ENCODE data around the gene PFKL.
A peak's percentile ranks its signal among the peaks of the same experiment; 100 is the strongest.
"Not testable (repeated sequence)": the region's sequence is repeated elsewhere in the genome, so short reads cannot be mapped to it uniquely, and the experiment has no call there.

Gene PFKL

DNA sequence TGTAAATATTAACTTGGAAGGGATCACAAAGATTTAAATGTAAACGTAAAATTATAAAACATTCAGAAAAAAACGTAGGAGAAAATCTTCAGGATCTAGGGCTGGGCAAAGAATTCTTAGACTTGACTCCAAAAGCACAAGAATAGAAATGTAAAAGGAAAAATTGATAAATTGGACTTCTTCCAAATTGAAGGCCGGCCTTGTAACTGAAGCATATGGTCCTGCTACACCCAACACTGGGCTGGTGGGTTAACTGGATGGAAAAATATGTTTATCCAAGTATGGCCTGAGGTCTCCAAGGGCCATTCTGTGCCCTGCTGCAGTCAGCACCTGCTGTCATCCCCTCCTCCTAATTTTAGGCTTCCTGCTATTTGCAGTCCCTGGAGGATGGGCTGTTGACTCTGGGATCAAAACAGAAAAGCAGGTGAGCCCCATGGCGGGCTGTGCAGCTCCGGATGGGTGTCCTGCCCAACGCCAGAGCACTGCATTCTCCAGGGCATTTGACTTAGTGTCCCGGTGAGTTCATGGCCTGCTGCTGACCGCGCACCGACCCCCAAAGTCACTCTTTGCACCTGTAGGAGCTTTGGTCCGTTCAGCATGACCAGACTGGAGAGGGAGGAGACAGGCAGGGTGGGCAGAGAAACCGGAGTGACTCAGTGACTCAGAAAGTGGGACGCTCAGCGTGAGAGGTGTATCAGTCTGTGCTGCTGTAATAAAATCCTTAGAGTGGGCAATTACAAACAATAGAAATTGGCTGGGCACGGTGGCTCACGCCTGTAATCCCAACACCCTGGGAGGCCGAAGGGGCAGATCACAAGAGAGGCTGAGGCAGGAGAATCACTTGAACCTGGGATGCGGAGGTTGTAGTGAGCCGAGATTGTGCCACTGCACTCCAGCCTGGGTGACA lies 20.2 kb upstream of the PFKL start:
- DNase-seq: no peak

DNA sequence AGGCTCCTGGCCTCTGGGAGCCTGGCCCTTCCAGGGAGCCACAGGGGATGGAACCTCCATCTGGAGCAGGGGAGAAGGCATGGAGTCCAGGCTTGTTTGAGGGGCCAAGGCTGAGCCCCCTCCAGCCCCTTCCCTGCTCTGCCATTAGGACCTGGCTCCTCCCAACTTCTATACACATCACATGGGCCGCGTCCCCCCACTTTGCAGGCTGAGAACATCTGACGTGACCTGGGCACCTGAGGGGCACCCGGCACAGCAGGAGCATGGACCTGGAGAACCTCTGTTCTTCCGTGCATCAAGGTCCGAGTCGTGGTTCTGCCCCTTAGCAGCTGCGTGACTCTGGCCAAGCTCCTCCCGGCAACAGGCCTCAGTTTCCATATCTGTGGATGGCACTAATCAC lies 18.1 kb upstream of the PFKL start:
- no peak for DNase-seq

GRCh38 chr21:44282370-44282769 lies 17.5 kb upstream of the PFKL start:
- no peak for DNase-seq

- DNase-seq: not testable (repeated sequence)
Measured at GRCh38 chr21:44283211-44283785, 16.6 kb upstream of the PFKL start.

- DNase-seq: no peak
Measured at GRCh38 chr21:44283948-44284347, 15.9 kb upstream of the PFKL start.

GRCh38 chr21:44285138-44285992 lies 14.5 kb upstream of the PFKL start, which contains the start of gene AIRE:
Gene AIRE, plus strand, starts transcription at chr21:44285876. Its CDS starts 131 bp downstream, at chr21:44286007.
- DNase-seq: no peak

GRCh38 chr21:44286086-44286715 lies 13.7 kb upstream of the PFKL start:
- no peak for DNase-seq

- no peak for DNase-seq
Measured at GRCh38 chr21:44286716-44287632, 12.9 kb upstream of the PFKL start.

DNA sequence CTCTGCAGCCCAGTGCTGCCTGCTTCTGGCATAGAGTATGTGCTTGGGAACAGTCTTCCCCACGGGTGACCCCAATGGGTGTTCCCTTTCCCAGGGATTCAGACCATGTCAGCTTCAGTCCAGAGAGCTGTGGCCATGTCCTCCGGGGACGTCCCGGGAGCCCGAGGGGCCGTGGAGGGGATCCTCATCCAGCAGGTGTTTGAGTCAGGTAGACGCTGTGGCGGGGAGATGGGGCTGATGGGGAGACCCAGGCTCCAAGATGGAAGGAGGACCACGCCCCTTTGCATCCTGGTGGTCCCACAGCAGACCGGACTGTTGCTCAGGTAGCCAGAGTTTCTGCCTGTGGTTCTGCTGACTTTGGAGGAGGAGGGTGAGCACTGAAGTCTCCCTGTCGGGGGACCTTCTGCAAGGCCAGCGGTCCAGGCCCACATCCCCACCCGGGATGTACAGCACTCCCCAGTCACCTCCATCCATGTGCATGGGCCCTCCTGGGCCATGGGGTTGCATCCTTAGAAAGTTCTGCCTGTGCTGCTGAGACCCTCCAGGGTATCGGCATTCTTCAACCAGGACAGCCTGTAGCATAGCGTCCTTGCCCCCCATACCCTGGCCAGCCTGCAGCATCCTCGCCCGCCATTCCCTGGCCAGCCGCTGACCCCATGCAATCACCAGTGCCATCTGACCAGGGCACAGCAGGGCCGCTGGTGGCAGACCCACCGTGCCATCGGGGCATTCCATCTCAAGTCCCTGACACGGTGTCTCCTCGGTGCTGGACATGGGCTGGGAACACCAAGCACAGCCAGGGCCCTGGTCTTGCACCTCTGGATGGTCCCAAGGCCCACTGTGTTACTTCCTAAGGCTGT lies 11.4 kb upstream of the PFKL start:
- no peak for DNase-seq

- no peak for DNase-seq
Measured at GRCh38 chr21:44289381-44290010, 10.4 kb upstream of the PFKL start.

DNA sequence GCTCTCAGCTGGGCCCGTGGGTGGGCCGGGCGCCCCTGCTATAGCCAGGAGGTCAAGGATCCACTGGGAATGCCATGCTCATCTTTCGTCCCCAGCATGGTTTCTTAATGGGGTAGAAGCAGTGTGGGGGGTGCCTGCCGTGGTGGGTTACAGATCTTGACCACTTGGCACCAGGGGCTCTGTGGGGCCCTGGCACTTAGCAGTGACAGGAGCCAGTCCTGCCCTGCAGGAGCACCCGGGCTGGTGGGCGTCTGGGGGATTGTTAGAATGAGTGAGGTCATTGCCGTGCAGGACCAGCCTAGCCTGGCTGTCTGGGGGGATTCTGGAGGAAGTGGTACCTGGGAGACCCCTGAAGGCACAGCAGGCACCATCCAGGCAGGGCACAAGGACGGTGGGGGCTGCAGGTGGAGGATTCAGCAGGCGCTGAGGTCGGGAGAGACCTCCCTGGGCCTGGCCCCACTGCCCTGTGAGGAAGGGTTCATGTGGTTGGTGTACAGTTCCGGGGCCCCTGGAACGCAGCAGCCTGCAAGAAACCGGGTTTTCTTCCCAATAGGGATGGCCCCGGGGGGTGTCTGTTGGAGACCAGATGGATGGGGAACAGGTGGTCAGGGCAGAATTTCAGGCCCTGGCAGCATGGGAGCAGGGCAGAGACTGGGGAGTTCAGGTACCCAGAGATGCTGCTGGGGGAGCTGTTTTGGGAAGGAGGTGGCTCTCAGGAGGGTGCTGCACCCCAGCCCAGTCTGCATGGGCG lies 9.4 kb upstream of the PFKL start:
- DNase-seq: no peak

DNA sequence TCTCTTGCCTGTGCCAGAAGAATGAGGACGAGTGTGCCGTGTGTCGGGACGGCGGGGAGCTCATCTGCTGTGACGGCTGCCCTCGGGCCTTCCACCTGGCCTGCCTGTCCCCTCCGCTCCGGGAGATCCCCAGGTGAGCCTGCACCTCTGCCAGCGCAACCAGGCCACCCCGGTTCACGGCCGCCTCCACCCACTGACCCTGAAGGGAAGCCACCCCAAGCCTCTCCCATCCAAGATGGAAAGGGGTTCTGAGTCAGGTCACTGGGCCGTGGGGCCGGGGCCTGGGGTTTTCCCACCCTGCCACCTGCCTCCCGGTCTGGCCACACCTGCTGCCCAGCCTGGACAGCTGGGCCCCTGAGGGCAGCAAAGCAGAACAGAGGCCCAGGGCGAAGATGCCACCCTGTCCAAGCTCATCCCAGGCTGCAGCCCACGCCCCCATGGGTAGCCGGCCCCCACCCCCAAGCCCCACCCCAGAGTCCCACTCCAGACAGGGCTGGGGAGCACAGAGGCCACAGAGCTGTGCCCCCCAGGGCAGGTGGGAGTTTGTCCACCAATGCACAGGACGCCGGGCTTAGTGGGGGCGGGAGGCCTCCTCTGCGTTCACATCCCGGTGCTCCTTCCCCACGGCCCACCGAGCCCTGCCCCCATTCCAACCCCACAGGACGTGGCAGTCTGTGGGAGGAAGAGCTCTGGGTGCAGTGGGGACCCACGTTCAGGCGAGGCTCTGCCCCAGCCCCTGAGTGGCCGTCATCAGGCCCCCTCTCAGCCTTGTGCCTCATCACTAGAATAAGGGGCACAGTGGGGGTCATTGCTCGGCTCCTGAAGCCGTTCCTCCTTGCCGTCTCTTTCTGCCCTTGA lies 8.5 kb upstream of the PFKL start:
- no peak for DNase-seq

DNA sequence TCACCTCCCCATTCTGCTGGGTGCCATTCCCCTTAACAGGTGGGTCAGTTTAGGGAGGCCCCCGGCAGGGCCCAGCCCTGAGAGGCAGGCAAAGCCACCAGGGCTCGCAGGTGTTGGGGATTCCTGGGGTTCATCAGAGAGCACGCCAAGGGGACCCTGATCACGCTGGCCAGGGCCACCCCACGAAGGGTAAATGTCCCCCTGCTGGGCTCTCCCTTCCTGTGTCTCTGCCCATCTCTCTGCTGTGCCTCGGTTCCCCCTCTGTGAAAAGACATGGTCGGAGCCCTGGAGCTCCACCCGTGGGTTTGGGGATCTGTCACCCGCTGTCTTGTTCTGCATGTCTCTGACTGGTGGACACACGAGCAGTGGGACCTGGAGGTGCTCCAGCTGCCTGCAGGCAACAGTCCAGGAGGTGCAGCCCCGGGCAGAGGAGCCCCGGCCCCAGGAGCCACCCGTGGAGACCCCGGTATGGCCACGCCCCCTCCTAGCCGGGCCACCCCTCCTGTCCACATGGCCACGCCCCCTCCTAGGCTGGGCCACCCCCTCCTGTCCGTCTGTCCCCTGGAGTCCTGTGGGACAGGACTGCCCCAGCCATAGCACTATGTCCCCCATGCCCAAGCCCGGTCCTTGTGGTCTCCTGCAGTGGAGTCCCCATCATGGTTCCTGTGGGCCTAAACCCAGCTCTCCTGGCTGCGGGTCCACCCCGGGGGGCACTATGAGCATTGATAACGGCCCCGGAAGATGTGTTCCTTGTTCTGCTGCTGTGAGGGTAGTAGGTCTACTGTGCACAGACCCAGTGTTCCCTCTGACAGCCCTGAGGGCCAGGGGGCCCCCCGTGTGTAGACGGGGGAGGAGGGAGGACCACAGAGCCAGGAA lies 7.7 kb upstream of the PFKL start:
- no peak for DNase-seq

DNA sequence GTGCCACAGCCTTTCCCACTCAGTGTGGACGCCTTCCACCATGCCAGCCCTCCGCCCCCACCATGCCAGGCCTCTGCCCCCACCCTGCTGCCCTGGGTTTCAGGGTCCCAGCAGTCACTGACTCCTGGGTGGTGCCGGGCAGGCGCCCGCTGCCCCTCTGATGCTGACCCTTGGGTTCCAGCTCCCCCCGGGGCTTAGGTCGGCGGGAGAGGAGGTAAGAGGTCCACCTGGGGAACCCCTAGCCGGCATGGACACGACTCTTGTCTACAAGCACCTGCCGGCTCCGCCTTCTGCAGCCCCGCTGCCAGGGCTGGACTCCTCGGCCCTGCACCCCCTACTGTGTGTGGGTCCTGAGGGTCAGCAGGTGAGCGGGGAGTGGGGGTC lies 7.0 kb upstream of the PFKL start:
- DNase-seq: no peak

DNA sequence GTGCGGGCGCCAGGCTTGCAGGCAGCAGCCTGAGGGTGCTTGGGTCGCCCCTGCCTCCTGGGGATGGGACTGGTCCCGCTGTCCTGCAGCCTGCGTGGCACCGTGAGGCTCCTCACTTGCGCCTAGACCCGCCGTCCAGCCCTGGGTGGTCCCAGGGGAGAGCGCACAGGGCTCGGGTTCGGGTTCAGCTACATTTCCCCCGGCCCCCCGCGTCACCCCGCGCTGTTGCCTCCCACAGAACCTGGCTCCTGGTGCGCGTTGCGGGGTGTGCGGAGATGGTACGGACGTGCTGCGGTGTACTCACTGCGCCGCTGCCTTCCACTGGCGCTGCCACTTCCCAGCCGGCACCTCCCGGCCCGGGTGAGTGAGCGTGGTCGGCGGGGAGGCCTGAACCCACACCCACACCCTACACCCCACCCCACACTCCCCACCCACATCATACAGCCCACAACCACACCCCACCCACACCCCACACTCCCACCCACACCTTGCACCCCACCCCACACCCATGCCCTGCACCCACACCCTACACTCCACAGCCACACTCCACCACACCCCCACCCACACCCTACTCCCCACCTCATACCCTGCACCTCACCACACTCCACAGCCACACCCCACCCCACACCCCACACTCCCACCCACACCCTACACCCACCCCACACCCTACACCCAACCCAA lies 6.2 kb upstream of the PFKL start:
- peak in 1 of 2 experiments; percentile 49 for DNase-seq

- no peak for DNase-seq
Measured at GRCh38 chr21:44294391-44295162, 5.3 kb upstream of the PFKL start.

All from stimulated activated CD4-positive, alpha-beta T cell treated with anti-CD3 and anti-CD28 coated beads, Interleukin-4, amount 100 ng/mL, for 4 hours (primary cell).